Brain microvascular endothelial cell (primary cell): ENCODE data around the gene RMDN3.

Experiments
- DNase-seq: peaks from one replicate; pipeline ENCODE4 v3.0.0-alpha.2; 2020
- H3K27ac ChIP-seq: fragments of 250-450 bp; sonication (Bioruptor Pico); 2 replicates; pipeline ENCODE4 v1.5.1; 2020; ENCODE audit warnings: mild to moderate bottlenecking, moderate library complexity
- H3K27me3 ChIP-seq: fragments of 250-450 bp; sonication (Bioruptor Pico); replicated peaks from 2 replicates; pipeline ENCODE4 v1.5.1; 2020; ENCODE audit warnings: mild to moderate bottlenecking
- H3K36me3 ChIP-seq: fragments of 250-450 bp; sonication (Bioruptor Pico); replicated peaks from 2 replicates; pipeline ENCODE4 v1.5.1; 2020; ENCODE audit warnings: mild to moderate bottlenecking
- H3K4me3 ChIP-seq: 2 replicates; pipeline ENCODE4 v1.5.1; 2011; ENCODE audit warnings: low read depth, mild to moderate bottlenecking, control low read depth, low read length, moderate library complexity
- in situ Hi-C: cut with HindIII; loops from 2 replicates; pipeline ENCODE4 v1.10.0; 2017; ENCODE audit warnings: low sequenced_read_pairs, low pct_ligation_motif_present
- TF ChIP-seq, protein P1 (sequence below): IDR thresholded peaks from 2 replicates; pipeline ENCODE4 v1.5.1; 2011; ENCODE audit warnings: low read depth, mild to moderate bottlenecking, moderate library complexity, low read length, control low read depth, inconsistent platforms; ENCODE audit errors: missing control alignments

Gene RMDN3

DNA sequence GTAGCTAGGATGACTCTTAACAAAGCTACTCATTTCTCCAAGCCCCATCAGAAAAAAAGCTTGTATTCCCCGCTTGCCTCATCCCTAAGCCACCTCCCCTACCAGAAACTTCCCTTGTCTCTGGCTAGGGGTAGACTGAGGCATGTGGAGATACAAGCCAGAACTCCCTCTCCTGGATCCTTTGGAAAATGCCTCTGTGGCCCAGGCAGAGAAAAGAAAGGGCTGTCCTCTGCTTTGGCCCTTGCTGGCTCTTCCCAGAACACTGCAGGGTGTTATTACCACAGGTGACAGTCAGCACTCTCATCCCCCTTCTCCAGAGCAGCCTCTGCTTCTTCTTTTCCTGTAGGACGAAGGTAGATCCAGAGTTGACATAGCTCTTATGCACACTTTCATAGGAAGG lies 15.2 kb downstream of the RMDN3 start:
- TF ChIP-seq, protein P1, sequence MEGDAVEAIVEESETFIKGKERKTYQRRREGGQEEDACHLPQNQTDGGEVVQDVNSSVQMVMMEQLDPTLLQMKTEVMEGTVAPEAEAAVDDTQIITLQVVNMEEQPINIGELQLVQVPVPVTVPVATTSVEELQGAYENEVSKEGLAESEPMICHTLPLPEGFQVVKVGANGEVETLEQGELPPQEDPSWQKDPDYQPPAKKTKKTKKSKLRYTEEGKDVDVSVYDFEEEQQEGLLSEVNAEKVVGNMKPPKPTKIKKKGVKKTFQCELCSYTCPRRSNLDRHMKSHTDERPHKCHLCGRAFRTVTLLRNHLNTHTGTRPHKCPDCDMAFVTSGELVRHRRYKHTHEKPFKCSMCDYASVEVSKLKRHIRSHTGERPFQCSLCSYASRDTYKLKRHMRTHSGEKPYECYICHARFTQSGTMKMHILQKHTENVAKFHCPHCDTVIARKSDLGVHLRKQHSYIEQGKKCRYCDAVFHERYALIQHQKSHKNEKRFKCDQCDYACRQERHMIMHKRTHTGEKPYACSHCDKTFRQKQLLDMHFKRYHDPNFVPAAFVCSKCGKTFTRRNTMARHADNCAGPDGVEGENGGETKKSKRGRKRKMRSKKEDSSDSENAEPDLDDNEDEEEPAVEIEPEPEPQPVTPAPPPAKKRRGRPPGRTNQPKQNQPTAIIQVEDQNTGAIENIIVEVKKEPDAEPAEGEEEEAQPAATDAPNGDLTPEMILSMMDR, result peak; percentile 28
- no peaks in the 10 kb centered on the region for H3K27me3 ChIP-seq
- in situ Hi-C loops, result no loop called here
- no peak overlapping the region for H3K27ac ChIP-seq
- no peak for DNase-seq
- no peak overlapping the region for H3K4me3 ChIP-seq
- H3K36me3 ChIP-seq, result peaks cover 49% of the 10 kb centered on the region

DNA sequence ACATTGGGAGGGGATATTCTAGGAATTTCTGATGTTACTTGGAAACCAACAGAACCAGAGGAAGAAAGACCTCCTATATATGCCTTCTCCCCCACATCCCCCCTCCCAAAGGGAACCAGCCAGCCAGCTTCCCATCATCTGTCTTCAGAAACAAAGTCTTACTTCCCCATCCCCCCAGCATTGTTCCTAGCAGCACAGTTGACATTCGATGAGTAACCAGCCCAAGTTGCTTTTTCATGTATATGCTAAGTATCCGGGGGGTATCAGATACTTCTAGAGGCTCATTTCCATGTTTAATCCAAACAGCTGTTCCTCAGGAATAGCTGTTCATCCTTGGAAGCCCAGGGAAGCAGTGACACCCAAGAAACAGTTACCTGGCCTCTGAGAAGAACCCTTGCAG lies 16.0 kb downstream of the RMDN3 start:
- H3K36me3 ChIP-seq, result peaks cover 45% of the 10 kb centered on the region
- in situ Hi-C loops, result no loop called here
- no peak overlapping the region for H3K27ac ChIP-seq
- TF ChIP-seq, protein P1, result no peak
- DNase-seq, result no peak
- H3K4me3 ChIP-seq, result no peak overlapping the region
- H3K27me3 ChIP-seq, result no peaks in the 10 kb centered on the region

DNA sequence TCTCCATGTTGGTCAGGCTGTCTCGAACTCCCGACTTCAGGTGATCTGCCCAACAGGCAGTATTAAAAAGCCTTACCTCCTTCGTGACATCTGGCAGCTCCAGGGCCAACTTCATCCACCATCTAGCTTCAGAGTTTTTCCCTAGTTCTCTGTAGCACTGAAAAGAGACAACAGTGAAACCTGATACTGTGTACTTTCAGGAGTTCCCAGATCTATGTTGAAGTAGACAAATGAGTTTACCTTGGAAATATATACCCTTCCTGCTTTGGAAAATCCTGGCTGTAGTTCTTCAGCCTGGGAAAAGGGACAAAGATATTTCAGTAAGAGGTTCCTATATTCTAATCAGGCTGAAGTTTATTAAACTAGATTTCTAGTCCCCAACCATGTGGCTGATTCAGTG lies 18.0 kb downstream of the RMDN3 start:
- Histone ChIP-seq H3K27ac (no peak overlapping the region), H3K4me3 (no peak overlapping the region), H3K36me3 (peaks cover 48% of the 10 kb centered on the region), H3K27me3 (no peaks in the 10 kb centered on the region)
- TF ChIP-seq, protein P1, result no peak
- DNase-seq, result no peak
- in situ Hi-C loops, result no loop called here

DNA sequence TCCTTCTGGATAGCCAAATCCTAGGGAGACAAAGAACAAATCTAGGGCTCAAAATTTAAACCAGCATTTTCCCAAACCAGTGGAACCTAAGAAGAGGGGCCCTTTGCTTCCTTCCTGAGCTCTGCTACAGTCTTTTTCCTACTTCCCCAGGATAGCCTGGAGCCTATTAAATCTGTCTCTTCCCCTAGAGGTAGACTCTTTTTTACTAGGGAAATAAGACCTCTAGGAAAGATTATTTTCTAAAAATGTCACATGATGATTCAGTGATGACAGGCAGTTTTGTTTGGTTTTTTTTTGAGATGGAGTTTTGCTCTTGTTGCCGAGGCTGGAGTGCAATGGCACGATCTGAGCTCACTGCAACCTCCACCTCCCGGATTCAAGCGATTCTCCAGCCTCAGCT lies 18.5 kb downstream of the RMDN3 start:
- H3K27me3 ChIP-seq, result no peaks in the 10 kb centered on the region
- no peak overlapping the region for H3K27ac ChIP-seq
- in situ Hi-C loops, result no loop called here
- no peak for DNase-seq
- TF ChIP-seq, protein P1, result no peak
- peaks cover 48% of the 10 kb centered on the region for H3K36me3 ChIP-seq
- H3K4me3 ChIP-seq, result no peak overlapping the region

DNA sequence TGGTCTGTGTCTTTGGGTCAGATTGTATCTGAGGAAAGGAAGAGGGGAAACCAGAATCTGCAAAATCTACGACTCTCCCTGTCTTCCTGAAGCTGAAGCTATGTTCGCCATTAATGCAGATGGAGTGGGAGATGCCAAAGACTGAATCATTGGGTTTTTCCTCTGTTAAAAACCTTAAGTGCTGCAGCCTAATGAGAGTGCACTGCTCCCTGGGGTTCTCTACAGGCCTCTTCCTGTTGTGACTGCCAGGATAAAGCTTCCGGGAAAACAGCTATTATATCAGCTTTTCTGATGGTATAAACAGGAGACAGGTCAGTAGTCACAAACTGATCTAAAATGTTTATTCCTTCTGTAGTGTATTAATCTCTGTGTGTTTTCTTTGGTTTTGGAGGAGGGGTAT lies 24.0 kb downstream of the RMDN3 start:
- Histone ChIP-seq H3K27me3 (no peaks in the 10 kb centered on the region), H3K36me3 (peaks cover 20% of the 10 kb centered on the region), H3K27ac (no peak overlapping the region), H3K4me3 (no peak overlapping the region)
- TF ChIP-seq, protein P1, result no peak
- in situ Hi-C loops, result no loop called here
- no peak for DNase-seq

DNA sequence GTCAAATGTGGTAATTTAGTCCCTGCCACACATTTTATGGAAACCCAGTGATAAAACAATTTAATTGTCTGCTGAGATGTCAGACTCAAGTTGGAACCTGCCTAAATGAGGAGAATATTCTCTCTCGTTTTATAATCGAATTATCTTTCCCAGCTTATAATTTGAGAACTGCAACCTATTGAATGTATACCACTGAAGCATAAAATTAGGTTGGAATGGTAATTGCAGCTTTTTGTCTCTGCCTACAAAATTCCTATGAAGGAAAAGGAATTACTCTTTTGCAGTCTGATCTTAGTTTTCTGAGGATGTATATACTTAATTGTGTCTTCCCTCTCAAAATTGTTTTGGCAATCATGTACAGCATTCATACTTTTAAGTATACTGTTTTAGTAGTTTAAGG lies 31.1 kb downstream of the RMDN3 start:
- Histone ChIP-seq H3K4me3 (no peak overlapping the region), H3K36me3 (no peaks in the 10 kb centered on the region), H3K27me3 (no peaks in the 10 kb centered on the region), H3K27ac (no peak overlapping the region)
- in situ Hi-C loops, result no loop called here
- TF ChIP-seq, protein P1, result no peak
- no peak for DNase-seq
